CD14-positive monocyte (primary cell): ENCODE data around the gene HIGD2B. TPM values are rescaled to one million over a fixed set of nuclear protein-coding genes. Genes with fewer than 3 reads are reported as not detected.
"Not testable (repeated sequence)": the region's sequence is repeated elsewhere in the genome, so short reads cannot be mapped to it uniquely, and the experiment has no call there.

ENCODE experiments used
- DNase-seq, 3 donors: peaks; one replicate each; pipeline ENCODE4 v3.0.0-alpha.2; 2011 to 2022
- H2AFZ ChIP-seq: 2 replicates; pipeline ENCODE4 v1.6.0; 2012; ENCODE audit warnings: mild to moderate bottlenecking, low read depth, low read length, inconsistent platforms; ENCODE audit not compliant: insufficient read depth, poor library complexity, severe bottlenecking
- H3K27ac ChIP-seq, 2 donors: 1 replicate in 1 of 2; 2 replicates in 1 of 2; pipeline ENCODE4 v1.5.1; 2012 to 2013; ENCODE audit warnings: low read length in 2 of 2, control low read depth in 1 of 2, inconsistent platforms in 1 of 2, low read depth in 1 of 2, mild to moderate bottlenecking in 1 of 2
- H3K27me3 ChIP-seq, 2 donors: one replicate each; pipeline versions ENCODE4 v1.6.0 to v1.6.1; 2011 to 2013; ENCODE audit warnings: low read length in 2 of 2; ENCODE audit not compliant: control insufficient read depth in 2 of 2, insufficient read depth in 2 of 2
- H3K36me3 ChIP-seq, 2 donors: replicated peaks in 1 of 2; 1 replicate in 1 of 2; 2 replicates in 1 of 2; pipeline versions ENCODE4 v1.5.1 to v1.6.1; 2012 to 2013; ENCODE audit warnings: low read length in 2 of 2, control low read depth in 1 of 2, inconsistent platforms in 1 of 2, mild to moderate bottlenecking in 1 of 2; ENCODE audit not compliant: insufficient read depth in 2 of 2, control insufficient read depth in 1 of 2
- H3K4me1 ChIP-seq, 2 donors: 1 replicate in 1 of 2; 2 replicates in 1 of 2; pipeline versions ENCODE4 v1.5.1 to v1.6.1; 2012 to 2013; ENCODE audit warnings: low read length in 2 of 2, control low read depth in 1 of 2, inconsistent platforms in 1 of 2, mild to moderate bottlenecking in 1 of 2, moderate library complexity in 1 of 2; ENCODE audit not compliant: insufficient read depth in 2 of 2, control insufficient read depth in 1 of 2
- H3K4me2 ChIP-seq: replicated peaks from 2 replicates; pipeline ENCODE3; 2012; ENCODE audit warnings: low read length, moderate library complexity, mild to moderate bottlenecking; ENCODE audit not compliant: poor library complexity, severe bottlenecking; ENCODE audit errors: extremely low read depth
- H3K4me3 ChIP-seq, 3 experiments: fragments of 200-600 bp in 1 of 3; sonication (generic) in 1 of 3; replicated peaks in 1 of 3; 1 replicate in 2 of 3; 2 replicates in 1 of 3; pipeline ENCODE4 v1.5.1; 2011 to 2013; ENCODE audit warnings: low read length in 3 of 3, mild to moderate bottlenecking in 3 of 3, control low read depth in 2 of 3, low read depth in 2 of 3, inconsistent platforms in 1 of 3, moderate library complexity in 1 of 3
- H3K79me2 ChIP-seq: 2 replicates; pipeline ENCODE4 v1.6.0; 2012; ENCODE audit warnings: mild to moderate bottlenecking, control low read depth, inconsistent platforms, low read length, moderate library complexity; ENCODE audit not compliant: insufficient read depth
- H3K9ac ChIP-seq: 2 replicates; pipeline ENCODE4 v1.6.0; 2017; ENCODE audit warnings: low read length, mild to moderate bottlenecking; ENCODE audit not compliant: insufficient read depth, poor library complexity, severe bottlenecking
- H3K9me3 ChIP-seq, 2 donors: replicated peaks in 1 of 2; 1 replicate in 1 of 2; 2 replicates in 1 of 2; pipeline versions ENCODE4 v1.5.1 to v1.6.1; 2012 to 2013; ENCODE audit warnings: low read length in 2 of 2, control low read depth in 1 of 2; ENCODE audit not compliant: control insufficient read depth in 1 of 2, insufficient read depth in 1 of 2
- H4K20me1 ChIP-seq: 2 replicates; pipeline ENCODE4 v1.6.0; 2012; ENCODE audit warnings: mild to moderate bottlenecking, low read length, control low read depth, moderate library complexity; ENCODE audit not compliant: insufficient read depth
- H3K27ac Mint-ChIP-seq, 7 donors: one replicate each; pipeline ENCODE4 v1.8.0; 2020; ENCODE audit warnings: mild to moderate bottlenecking in 7 of 7, mixed read lengths in 7 of 7, moderate library complexity in 6 of 7, inconsistent platforms in 2 of 7
- H3K27me3 Mint-ChIP-seq, 3 donors: one replicate each; pipeline ENCODE4 v1.8.0; 2021 to 2022; ENCODE audit warnings: low read depth in 3 of 3, mild to moderate bottlenecking in 3 of 3, mixed read lengths in 3 of 3, moderate library complexity in 3 of 3, inconsistent platforms in 1 of 3
- H3K36me3 Mint-ChIP-seq, 2 donors: one replicate each; pipeline ENCODE4 v1.8.0; 2020; ENCODE audit warnings: mixed read lengths in 2 of 2, inconsistent platforms in 1 of 2, mild to moderate bottlenecking in 1 of 2
- H3K4me1 Mint-ChIP-seq: one replicate; pipeline ENCODE4 v1.8.0; 2020; ENCODE audit warnings: mild to moderate bottlenecking, mixed read lengths
- H3K4me3 Mint-ChIP-seq, 2 donors: one replicate each; pipeline ENCODE4 v1.8.0; 2020; ENCODE audit warnings: mild to moderate bottlenecking in 2 of 2, mixed read lengths in 2 of 2, moderate library complexity in 1 of 2
- H3K9me3 Mint-ChIP-seq, 7 donors: one replicate each; pipeline ENCODE4 v1.8.0; 2020 to 2022; ENCODE audit warnings: mixed read lengths in 7 of 7, mild to moderate bottlenecking in 6 of 7, moderate library complexity in 6 of 7, inconsistent platforms in 2 of 7
- CTCF ChIP-seq: fragments of 200-600 bp; IDR thresholded peaks from one replicate; pipeline ENCODE4 v1.8.0; 2022; ENCODE audit warnings: antibody characterized with exemption, mild to moderate bottlenecking
- WGBS: methylation state at CpG from one replicate; pipeline ENCODE4 v1.1.5; 2013; ENCODE audit warnings: missing lambda C conversion rate; ENCODE audit not compliant: insufficient coverage; 5-methylcytosine and 5-hydroxymethylcytosine counted together
- intact Hi-C, 2 donors: fragments of 100-400 bp; cut with micrococcal nuclease; formaldehyde crosslinking; loops; one replicate each; pipeline versions ENCODE4 v1.15.0 to v1.15.1; 2023
- polyA plus RNA-seq, 3 donors: library from polyadenylated mRNA; depleted of rRNA in 1 of 3; unstranded in 2 of 3; stranded (reverse) in 1 of 3; fragments of 300-500 nt in 2 of 3; fragments of >200 nt in 1 of 3; fragmentation: Illumina TruSeq in 2 of 3; gene quantifications; 1 replicate in 2 of 3; 2 replicates in 1 of 3; pipeline ENCODE4 v1.2.3, GENCODE V29; 2012 to 2021

Gene HIGD2B
- polyA plus RNA-seq, 3 donors, result not detected

GRCh38 chr15:72670656-72671352 is 15.2 kb downstream of the HIGD2B start:
- H4K20me1 ChIP-seq, H3K27me3 ChIP-seq, H3K9ac ChIP-seq, H3K4me1 ChIP-seq, H3K9me3 ChIP-seq, H3K27ac ChIP-seq, H3K79me2 ChIP-seq, H3K36me3 ChIP-seq, H3K4me1 Mint-ChIP-seq, H3K36me3 Mint-ChIP-seq, H3K9me3 Mint-ChIP-seq: not testable (repeated sequence)
- Histone ChIP-seq H2AFZ (peak overlapping the region; percentile 75), H3K4me2 (peak overlapping the region; percentile 64), H3K4me3 (peak overlapping the region in 1 of 3 experiments; percentile 61)
- Mint-ChIP-seq H3K4me3 (peak overlapping the region; percentile 84 to 94), H3K27ac (peak overlapping the region in 4 of 7 donors; percentile 46 to 74 (median 68)), H3K27me3 (peaks cover 8 to 15% (median 11%) of the 10 kb centered on the region in 3 donors)
- WGBS, result 4% methylated on average over 7 of the region's 8 CpGs
- TF ChIP-seq CTCF, result peak; percentile 89
- intact Hi-C loops, result loop anchor here in 1 of 2 donors (10.0 kb wide), 3 partner anchors 66 to 476 kb away; partner anchors contain the start of gene GRAMD2A
- DNase-seq, result peak; percentile 38 to 78 (median 59)

- H3K27me3 Mint-ChIP-seq, result peaks cover 5 to 15% (median 8%) of the 10 kb centered on the region in 3 donors
- not testable (repeated sequence) for H3K4me2 ChIP-seq, H3K79me2 ChIP-seq, H4K20me1 ChIP-seq, H3K27me3 ChIP-seq, H3K9ac ChIP-seq, H3K27ac ChIP-seq, H3K27ac Mint-ChIP-seq, H3K9me3 Mint-ChIP-seq, H3K36me3 ChIP-seq, H3K4me1 Mint-ChIP-seq, H2AFZ ChIP-seq, H3K4me1 ChIP-seq, H3K4me3 Mint-ChIP-seq, H3K36me3 Mint-ChIP-seq, H3K9me3 ChIP-seq, H3K4me3 ChIP-seq, DNase-seq
- no CpG with 5 or more reads among the region's 6 CpGs for WGBS
- intact Hi-C loops, result loop anchor here in 1 of 2 donors (10.0 kb wide), 3 partner anchors 65 to 475 kb away; partner anchors contain the start of gene GRAMD2A
Observed at GRCh38 chr15:72669803-72670202, 16.2 kb downstream of the HIGD2B start.

- H3K4me3 ChIP-seq, H3K79me2 ChIP-seq, H3K27me3 Mint-ChIP-seq, H3K27me3 ChIP-seq, H3K27ac Mint-ChIP-seq, H3K4me1 Mint-ChIP-seq, H2AFZ ChIP-seq, H3K36me3 ChIP-seq, H3K9me3 Mint-ChIP-seq, H3K9ac ChIP-seq, H3K36me3 Mint-ChIP-seq, DNase-seq, H3K4me2 ChIP-seq, H3K9me3 ChIP-seq, H3K27ac ChIP-seq, intact Hi-C loops, H3K4me3 Mint-ChIP-seq, H3K4me1 ChIP-seq, H4K20me1 ChIP-seq: not testable (repeated sequence)
- no CpG with 5 or more reads among the region's 11 CpGs for WGBS
Observed at GRCh38 chr15:72665706-72666105, 20.3 kb downstream of the HIGD2B start.

GRCh38 chr15:72663931-72664330 is 22.1 kb downstream of the HIGD2B start:
- H3K9ac ChIP-seq, H3K4me3 Mint-ChIP-seq, H3K9me3 ChIP-seq, H3K4me1 Mint-ChIP-seq, H3K4me1 ChIP-seq, H3K36me3 ChIP-seq, H3K27me3 Mint-ChIP-seq, H3K4me3 ChIP-seq, DNase-seq, H3K36me3 Mint-ChIP-seq, intact Hi-C loops, H3K27ac ChIP-seq, H3K79me2 ChIP-seq, H3K9me3 Mint-ChIP-seq, H3K27ac Mint-ChIP-seq, H2AFZ ChIP-seq, H4K20me1 ChIP-seq, H3K4me2 ChIP-seq, H3K27me3 ChIP-seq: not testable (repeated sequence)
- WGBS, result no CpG with 5 or more reads among the region's 8 CpGs
